Vagina (tissue), 2 donors: ENCODE measurements around the gene COX5A.

Experiments used
- CTCF ChIP-seq, 3 experiments: fragments of 450-650 bp in 2 of 3; fragments of 200-600 bp in 1 of 3; sonication (generic) in 1 of 3; IDR thresholded peaks; one replicate each; pipeline ENCODE4 v1.5.1; 2017 to 2019; ENCODE audit warnings: antibody characterized with exemption in 3 of 3, mild to moderate bottlenecking in 2 of 3, moderate library complexity in 2 of 3
- POLR2A ChIP-seq, 2 donors: fragments of 450-650 bp; IDR thresholded peaks; one replicate each; pipeline ENCODE4 v1.6.1; 2017; ENCODE audit warnings: antibody characterized with exemption in 2 of 2, mild to moderate bottlenecking in 2 of 2, moderate library complexity in 2 of 2

- TF ChIP-seq CTCF (IDR thresholded peaks at IDR 0.05) (no peak), POLR2A (IDR thresholded peaks at IDR 0.05) (no peak)
Observed at GRCh38 chr15:74959586-74959939, 21.7 kb upstream of the COX5A start.
